Measurements from ENCODE around the gene CLEC16A.
"Not testable (repeated sequence)": the region's sequence is repeated elsewhere in the genome, so short reads cannot be mapped to it uniquely, and the experiment has no call there.

Gene CLEC16A

DNA sequence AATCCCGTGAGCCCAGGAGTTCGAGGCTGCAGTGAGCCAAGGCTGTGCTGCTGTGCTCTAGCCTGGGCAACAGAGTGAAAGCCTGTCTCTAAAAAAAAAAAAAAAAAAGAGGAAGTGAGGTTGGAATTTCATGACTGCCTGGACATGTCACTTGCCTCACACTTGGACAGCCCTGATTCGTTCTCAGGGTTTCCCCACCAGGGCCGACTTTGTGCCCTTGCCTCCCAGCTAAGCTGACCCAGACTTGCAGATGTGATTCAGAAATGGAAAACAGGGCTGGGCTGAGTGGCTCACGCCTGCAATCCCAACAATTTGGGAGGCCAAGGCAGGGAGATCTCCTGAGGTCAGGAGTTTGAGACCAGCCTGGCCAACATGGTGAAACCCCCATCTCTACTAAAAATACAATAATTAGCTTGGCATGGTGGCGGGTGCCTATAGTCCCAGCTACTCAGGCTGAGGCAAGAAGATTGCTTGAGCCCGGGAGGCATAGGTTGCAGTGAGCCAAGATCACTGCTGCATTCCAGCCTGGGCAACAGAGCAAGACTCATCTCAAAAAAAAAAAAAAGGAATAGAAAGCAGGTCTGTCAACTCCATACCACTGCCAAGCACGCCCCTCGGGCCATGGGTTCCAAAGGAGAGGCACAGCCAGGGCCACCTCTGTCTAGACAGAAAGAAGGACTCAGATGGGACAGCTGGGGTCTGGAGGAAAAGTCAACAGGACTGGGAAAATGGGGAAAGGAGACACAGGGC is 264.7 kb downstream of the CLEC16A start:
- no peak for DNase-seq

DNA sequence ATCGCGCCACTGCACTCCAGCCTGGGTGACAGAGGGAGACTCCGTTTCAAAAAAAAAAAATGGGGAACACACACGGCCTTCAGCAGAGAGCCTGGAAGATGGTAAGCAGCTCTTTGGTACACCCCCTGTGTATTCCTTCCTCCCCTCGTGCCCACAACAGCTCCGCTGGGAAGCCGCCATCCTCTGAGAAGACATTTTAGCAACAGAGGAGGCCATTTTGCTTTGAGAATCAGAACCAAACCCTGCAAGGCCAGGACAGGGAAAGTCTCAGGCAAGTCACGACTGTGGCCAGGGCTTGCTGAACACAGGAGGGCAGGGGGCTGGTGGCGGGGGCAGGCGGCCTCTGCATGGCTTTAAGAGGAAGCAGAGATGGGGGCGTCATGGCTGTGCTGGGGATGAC is 265.9 kb downstream of the CLEC16A start:
- no peak for DNase-seq

DNA sequence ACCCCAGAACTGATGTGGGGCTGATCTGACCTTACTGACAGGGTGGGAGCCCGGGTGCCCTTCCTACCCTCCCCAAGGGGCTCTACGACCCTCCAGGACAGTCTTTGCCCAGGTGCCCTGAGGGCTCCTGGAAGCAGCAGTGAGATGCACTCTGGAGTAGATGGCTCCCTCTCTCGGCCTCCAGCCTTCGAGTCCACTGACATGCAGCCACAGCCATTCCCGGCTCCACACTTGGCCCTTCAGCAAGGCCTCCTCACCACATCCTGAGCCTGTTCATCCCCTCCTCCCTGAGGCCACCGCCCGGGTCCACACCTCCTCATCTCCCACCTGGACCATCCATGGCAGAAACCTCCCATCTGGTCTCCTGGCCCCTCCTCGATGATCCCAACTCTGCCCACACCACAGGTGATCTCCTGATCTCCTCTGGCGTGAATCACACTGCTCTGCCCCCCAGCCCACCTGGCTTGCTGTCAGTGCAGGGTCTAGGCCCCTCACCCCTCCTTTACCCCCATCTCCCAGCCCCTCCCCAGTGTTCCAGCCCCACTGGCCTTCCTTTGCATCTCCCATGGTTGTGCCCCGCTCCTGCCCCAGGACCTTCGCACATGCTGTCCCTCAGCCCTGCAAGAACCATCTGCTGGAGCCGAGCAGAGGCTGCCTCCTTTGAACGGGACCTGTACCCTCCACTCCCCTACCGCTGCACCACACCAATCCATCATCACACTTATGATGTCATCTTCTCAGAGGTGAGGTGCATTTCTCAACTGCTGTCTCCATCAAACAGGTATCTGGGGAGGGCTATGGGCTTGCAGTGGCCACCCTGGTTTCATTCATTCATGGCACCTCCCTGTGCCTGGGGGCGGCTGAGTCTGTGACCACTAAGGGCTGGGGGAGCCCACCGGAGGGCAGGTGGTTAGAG is 267.0 kb downstream of the CLEC16A start:
- no peak for DNase-seq

DNA sequence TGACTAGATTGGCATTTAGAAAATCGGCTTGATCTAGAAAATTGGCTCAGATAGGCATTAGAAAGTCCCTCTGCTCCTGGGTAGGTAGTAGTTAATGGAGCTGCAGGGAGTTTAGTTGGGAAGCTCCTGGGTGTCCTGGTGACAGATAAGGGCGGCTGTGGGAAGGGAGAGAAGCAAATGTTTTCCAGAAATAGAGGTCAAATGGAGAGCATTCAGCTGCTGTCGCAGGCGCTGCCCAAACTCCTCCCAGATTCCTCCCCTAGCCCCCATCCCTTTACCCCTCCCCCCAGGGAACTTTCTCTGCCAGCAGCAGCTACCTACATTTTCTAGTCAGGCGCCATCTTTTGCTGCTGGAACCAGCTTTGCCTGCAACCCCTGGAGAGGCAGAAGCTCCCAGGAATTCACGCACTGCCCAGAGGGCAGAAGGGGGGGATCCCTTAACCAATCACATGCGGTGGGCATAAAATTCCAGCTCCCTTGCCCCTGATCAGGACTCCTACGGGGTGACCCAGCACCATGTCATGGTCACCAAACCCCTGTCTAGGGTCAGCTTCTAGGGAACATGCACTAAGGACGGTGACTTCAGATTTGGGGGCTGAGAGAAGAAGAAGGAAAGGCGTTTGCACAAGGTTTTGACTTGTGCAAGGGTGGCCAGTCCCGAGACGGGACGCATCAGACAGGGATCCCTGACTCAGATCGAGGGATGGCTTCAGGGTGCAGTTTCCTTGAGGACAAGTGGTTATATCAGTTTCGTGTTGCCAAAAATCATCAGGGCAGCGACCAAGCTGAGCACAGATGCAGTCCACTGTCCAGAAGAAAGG is 267.8 kb downstream of the CLEC16A start:
- no peak for DNase-seq

DNA sequence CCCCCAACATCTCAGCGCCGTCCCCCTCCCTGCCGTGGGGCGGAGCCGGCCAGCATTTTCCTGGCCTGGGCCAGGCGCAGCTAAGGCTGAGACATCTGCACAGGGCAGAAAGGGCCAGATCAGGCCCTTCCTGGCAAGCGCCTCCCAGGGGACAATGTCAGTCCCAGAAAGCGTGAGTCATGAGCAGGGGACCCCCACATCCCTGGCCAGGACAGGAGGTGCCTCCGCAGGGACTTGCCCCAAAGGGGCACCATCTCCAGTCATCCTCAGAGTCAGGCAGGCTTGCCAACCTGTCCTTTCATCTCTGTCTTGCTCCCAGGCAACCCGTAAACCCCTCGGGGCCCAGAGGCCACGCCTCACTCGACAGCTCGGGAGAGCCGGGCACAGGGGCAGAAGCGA is 268.4 kb downstream of the CLEC16A start:
- no peak for DNase-seq

DNA sequence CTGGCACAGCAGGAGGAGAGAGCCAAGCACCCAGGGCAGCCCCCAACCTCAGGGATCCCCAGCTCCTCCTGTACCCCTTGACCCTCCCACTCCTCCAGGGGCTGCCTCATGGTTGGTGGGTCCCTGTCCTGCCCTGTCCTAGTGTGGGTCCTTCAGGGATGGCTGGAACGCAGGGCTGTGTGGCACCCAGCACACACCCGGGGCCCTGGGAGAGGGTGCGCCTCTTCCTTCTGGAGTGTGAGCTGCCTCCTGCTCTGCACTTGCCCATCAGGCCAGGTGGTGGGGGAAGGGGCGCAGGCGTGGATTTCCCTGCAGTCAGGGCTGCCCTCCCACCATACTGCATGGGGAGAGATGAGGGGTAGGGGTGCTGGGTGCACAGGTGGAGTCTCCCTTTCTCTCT is 269.0 kb downstream of the CLEC16A start:
- DNase-seq, result no peak

DNA sequence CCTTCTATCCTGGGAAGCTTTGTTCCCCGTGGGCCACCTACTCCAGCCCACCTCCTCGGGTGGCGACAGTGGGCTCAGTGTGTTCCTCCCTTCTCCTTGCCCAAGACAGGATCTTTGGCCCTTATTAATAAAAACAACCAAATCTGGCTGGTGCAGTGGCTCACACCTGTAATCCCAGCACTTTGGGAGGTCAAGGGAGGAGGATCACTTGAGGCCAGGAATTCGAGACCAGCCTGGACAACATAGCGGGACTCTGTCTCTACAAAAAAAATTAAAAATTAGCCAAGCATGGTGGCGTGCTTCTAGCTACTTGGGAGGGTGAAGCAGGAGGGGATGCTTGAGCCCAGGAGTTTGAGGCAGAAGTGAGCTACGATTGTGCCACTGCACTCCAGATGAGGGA is 269.4 kb downstream of the CLEC16A start:
- DNase-seq, result no peak

DNA sequence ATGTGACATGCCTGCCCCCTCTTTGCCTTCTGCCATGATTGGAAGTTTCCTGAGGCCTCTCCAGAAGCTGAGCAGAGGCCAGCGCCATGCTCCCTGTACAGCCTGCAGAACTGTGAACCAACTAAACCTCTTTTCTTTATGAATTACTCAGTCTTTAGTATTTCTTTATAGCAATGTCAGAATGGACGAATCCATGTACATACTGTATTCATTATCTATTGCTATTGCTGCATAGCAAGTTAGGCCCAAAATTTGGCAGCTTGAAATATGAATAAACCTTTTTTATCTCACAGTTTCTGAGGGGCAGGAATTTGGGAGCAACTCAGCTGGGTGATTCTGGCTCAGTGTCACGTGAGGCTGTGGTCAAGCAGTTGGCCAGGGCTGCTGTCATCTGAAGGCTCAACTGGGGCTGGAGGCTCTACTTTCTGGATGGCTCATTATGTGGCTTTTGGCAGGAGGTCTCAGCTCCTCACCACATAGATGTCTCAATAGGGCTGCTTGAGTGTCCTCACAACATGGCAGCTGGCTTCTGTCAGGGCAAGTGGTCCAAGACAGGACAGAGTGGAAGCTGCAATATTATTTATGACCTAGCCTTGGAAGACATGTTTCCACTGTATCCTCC is 271.7 kb downstream of the CLEC16A start:
- DNase-seq, result no peak

DNA sequence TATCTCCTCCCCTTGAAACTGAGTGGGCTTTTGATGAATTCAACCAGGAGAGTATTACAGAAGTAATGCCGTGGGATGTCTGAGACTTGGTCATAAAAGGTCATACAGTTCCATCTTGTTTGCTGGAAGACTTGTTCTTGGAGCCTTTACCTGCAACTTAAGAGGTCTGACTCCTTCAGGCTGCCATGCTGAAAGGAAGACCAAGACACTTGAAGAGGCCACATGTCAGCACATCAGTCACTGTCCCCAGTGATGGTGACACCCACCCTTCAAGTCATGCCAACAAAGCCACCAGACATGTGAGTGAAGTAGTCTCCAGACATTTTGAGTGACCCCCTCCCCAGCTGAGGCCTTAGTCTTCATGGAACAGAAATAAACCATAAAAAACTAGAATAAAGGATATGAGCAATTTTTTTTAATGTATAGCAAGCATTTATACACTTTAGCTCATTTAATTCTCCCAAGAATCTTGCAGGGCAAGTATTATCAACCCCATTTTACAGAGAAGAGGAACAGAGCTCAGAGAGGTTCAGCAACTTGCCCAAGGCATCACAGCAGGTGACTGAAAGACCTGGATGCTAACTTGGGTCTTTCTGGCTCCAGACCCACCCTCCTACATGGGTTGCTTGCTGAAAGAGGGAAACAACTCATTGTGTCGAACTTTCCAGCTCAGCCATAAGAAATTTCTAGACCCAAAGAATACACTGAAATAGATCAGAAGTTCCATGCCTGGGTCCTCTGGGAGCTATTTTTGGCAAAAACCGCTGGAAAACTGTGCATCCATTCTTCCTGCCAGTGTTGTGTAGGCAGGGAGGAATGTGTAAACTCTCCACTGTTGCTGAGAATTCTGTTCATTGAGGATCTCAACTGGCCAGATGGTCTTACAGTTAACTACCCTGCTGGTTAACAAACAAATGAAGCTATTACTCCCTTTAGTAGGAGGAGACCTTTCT is 273.6 kb downstream of the CLEC16A start:
- DNase-seq, result no peak

DNA sequence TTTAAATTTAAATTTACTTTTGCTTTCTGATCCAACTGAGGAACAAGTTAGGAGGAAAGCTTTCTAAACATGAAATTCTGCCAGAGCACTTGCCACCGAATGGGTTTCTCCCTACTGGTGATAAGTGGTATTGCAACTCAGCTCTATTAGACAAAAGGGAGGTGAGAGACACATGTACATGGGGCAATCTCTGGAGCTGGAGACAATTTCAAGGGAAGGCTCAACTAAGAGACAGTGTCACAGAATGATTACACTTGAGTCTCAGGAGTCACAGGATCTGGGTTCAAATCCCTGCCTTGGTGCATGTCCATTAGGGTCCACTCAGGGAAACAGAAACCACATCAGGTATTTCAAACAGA is 274.2 kb downstream of the CLEC16A start:
- DNase-seq, result no peak

DNA sequence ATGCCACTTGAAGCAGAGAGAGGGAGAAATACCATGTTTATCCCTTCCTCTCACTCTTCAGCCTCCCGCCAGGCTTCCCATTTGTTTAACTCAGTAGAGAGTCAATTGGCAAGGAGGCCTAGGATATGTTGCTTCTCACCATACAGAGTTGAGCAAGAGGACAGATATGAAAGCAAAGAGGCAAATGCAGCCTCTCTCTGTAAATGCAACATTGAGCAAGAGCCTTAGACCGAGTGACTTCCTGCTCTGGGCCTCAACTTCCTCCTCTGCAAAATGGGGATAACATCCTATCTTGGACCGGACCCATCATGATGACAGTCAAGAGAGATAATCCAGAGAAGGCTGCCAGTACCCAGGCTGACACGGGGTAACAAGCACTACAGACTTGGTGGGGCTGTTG is 274.8 kb downstream of the CLEC16A start:
- DNase-seq, result no peak

DNA sequence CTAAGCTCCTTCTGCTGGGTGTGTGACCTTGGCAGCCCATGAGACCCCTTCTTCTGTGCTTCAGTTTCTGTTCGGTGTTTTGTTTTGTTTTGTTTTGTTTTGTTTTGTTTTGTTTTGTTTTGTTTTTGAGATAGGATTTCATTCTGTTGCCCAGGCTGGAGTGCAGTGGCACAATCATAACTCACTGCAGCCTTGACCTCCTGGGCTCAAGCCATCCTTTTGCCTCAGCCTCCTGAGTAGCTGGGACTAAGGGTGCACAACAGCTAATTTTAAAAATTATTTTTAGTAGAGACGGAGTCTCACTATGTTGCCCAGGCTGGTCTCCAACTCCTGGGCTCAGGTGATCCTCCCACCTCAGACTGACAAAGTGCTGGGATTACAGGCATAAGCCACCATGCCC is 276.1 kb downstream of the CLEC16A start:
- not testable (repeated sequence) for DNase-seq

DNA sequence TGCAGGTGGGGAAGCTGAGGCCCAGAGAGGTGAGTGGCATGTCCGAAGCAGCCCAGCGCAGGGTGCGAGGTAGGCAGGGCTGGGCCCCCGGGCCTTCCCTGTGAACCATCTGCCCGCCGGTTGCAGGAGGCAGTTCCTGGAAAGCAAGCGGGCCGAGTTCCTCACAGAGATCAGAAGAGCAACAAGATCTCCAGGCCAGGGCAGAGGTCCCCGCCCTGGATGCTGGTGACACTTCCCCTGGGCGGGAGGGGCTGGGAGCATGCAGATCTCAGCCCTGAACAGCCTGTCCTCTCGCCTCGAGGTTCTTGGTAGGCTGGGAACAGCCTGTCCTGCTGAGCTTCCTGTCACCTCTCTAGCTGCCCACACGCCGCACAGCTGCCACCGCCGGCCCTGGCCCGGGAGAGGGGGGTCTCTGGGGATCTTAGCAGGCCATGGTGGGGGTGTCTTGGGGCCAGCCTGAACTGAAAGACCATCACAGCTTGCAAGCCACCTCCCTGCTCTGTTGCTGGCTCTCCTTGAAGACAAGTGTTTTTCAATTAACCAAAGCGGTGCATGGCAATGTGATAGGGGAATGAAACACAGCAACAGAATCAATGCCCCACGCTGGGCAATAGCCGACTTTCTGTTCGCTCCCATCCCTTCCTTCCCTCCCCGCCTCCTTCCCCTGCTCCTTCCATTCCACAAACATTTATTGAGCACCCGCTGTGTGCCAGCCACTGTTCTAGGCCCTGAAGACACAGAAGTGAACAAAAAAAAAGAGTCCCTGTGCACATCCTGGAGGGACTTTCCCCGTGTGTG is 279.9 kb downstream of the CLEC16A start:
- no peak for DNase-seq

DNA sequence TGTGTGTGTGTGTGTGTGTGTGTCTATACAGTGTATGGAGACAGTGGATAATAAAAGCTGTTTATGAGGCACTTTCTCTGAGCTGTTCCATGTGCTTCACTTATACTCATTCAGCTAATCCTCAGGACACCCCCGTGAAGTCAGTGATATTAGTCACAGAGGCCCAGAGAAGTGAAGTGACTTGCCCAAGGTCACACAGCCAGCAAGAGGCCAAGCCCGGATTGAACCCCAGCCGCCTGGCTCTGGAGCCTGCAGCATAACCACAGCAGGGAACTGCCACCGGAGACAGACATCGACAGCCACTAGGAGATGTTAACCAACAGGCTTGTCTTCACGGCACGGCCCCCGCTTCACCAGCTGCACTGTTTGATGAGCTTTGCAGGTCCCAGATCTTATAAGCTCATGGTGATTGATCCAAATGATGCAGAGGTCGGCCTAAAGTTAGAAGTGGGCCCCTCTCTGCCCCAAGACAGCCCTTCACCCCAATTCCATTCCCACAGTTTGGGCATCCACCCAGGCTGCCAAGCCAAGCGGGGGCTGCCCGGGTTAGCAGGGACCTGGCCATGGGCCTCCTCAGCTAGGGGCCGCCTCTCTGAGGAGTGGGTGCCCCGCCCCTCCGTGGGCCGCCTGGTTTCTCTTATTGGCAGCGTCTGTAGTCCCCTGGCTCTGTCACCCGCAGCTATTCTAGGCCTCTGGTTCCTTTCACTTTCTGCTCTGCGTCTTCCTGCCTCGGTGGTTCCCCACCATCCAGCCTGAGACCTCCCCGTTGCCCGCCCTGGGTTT is 280.7 kb downstream of the CLEC16A start:
- no peak for DNase-seq

DNA sequence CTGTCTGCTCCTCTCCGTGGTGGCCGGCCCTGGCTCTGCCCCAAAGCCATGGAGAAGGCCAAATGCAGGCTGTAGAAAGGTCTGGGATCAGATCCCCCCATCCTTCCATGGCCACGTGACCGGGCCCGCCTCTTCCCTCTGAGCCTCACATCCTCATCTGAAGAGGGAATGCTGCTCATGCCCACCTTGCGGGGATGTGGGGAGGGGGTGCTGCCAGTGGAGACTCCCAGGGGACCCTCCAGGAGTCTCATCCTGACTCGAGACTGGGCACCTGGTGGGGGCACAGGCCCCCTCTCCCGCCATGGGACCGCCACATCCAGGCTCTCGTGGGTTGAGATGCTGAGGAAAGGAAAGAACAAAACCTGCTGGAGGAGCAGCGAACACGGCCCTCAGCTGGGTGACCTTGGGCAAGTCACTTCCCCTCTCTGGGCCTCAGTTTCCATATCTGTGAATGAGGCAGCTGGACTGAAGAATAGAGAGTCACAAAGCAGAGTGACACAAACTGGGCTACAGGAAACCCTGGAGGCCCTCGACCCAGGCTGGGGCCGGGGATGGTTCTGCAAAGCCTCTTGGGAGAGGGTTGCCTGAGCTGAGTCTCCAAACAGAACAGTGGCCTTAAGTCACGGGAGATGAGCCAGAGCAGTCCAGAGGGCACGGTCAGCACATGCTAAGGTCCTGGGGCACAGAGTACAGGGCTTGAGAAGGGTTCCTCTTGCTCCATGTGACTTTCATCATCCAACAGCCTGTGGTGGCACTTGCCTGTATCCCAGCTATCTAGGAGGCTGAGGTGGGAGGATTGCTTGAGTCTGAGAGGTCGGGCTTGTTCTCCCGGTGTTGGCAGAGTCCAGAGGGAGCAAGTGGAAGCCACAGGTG is 281.5 kb downstream of the CLEC16A start:
- DNase-seq, result no peak

DNA sequence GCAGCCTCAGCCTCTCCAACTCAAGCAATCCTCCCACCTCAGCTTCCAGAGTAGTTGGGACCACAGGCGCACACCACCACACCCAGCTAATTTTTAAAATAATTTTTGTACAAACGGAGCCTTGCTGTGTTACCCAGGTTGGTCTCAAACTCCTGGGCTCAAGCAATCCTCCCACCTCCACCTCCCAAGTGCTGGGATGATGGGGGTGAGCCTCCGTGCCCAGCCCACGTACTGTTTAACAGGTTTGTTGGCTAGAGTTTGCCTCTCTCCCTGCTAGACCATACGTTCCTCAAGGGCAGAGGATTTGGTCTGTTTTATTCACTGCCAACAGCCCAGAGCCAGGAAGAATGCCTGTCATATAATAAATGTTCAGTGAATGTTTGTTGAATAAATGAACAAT is 285.1 kb downstream of the CLEC16A start:
- DNase-seq, result no peak

DNA sequence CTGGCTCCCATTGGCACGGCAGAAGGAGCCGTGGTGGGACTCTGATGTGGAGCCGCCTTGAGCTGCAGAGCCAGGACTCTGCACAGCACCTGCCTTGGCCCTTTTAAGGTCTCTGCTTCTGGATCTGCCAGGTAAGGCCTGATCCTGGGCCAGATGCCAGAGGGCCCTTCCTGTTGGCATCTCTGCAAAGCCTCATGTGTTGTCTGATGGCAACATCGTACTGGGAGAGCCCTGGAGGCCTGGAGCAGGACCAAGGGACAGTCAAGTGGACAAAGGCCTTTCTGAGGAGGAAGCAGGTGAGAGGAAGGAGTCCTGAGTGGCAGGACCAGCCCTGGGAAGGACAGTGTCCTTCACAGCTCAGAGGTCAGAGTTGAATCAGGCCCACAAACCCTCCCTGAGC is 285.5 kb downstream of the CLEC16A start:
- no peak for DNase-seq

DNA sequence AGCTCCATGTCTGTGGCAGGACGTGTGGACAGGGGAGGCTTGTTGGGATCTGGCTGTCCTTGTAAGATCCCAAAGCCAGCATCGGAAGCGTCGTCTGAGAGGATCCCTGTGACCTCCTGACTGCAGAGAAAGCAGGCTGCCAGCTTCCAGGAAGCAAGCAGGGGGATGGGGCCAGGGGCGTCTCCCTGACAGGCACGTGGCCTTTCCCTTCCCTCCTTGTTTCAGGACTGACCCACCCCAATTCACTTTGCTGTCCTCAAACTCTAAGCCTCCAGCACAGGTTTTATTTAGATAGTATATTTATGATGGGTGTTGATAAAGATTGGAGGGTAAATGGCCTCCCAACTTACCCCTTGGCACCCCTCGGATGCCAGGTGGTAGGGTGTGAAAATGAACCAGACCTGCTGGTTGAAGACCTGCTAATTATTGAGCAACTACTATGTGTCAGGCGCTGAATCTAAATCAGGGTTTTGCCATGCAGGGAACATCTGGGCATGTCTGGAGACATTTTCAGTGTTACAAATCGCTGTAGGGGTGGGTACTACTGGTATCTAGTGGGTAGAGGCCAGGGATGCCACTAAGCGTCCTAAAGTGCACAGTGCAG is 287.1 kb downstream of the CLEC16A start:
- no peak for DNase-seq

All from DMS153 (cell line).